B cell (primary cell): ENCODE results near the gene LURAP1L.

ENCODE experiments used
- EZH2 ChIP-seq: IDR thresholded peaks from 2 replicates; pipeline ENCODE4 v1.6.1; 2012; ENCODE audit warnings: borderline replicate concordance, low read depth, mild to moderate bottlenecking, moderate library complexity, low read length; ENCODE audit not compliant: insufficient read depth, poor library complexity, severe bottlenecking
- TF ChIP-seq, protein P1 (sequence below): fragments of 200-600 bp; IDR thresholded peaks from one replicate; pipeline ENCODE4 v1.8.0; 2022; ENCODE audit warnings: antibody characterized with exemption, mild to moderate bottlenecking

GRCh38 chr9:12812710-12813109, 37.9 kb downstream of the LURAP1L start:
- TF ChIP-seq, protein P1, sequence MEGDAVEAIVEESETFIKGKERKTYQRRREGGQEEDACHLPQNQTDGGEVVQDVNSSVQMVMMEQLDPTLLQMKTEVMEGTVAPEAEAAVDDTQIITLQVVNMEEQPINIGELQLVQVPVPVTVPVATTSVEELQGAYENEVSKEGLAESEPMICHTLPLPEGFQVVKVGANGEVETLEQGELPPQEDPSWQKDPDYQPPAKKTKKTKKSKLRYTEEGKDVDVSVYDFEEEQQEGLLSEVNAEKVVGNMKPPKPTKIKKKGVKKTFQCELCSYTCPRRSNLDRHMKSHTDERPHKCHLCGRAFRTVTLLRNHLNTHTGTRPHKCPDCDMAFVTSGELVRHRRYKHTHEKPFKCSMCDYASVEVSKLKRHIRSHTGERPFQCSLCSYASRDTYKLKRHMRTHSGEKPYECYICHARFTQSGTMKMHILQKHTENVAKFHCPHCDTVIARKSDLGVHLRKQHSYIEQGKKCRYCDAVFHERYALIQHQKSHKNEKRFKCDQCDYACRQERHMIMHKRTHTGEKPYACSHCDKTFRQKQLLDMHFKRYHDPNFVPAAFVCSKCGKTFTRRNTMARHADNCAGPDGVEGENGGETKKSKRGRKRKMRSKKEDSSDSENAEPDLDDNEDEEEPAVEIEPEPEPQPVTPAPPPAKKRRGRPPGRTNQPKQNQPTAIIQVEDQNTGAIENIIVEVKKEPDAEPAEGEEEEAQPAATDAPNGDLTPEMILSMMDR, result no peak
- no peak for TF ChIP-seq EZH2
